PC-9 (cell line): ENCODE measurements around the gene RYR3. TPM values are rescaled to one million over a fixed set of nuclear protein-coding genes. Genes with fewer than 3 reads are reported as not detected.

Experiments
- BruUV-seq: library from RNA; stranded (reverse); fragments of 400-500 nt; replicated peaks from 2 replicates; lab custom pipeline; 2021; lab: Mats Ljungman, UMichigan
- CTCF ChIA-PET: fragments of 300-600 bp; sonication (Branson Sonifier 250); formaldehyde crosslinking; loops from one replicate; lab custom pipeline; 2022; ENCODE audit warnings: antibody characterized with exemption; lab: Charles Lee
- POLR2A ChIA-PET: fragments of 300-600 bp; sonication (Branson Sonifier 250); formaldehyde crosslinking; loops from one replicate; lab custom pipeline; 2022; ENCODE audit warnings: antibody characterized with exemption; ENCODE audit not compliant: unreplicated experiment; lab: Charles Lee
- DNase-seq, 2 experiments: peaks; one replicate each; pipeline versions ENCODE4 v3.0.0 to v3.0.0-alpha.2; 2015 to 2022; ENCODE audit warnings: mixed read lengths in 1 of 2
- H2AFZ ChIP-seq: fragments of 200-600 bp; sonication (generic); 2 replicates; pipeline ENCODE4 v1.8.1; 2017; ENCODE audit warnings: antibody characterized with exemption
- H3F3A ChIP-seq: fragments of 200-600 bp; sonication (generic); 2 replicates; pipeline ENCODE4 v1.8.1; 2017; ENCODE audit warnings: antibody characterized with exemption, mild to moderate bottlenecking, low read depth; ENCODE audit not compliant: insufficient read depth
- H3K27ac ChIP-seq: fragments of 200-600 bp; sonication (generic); 2 replicates; pipeline ENCODE4 v1.6.1; 2016; ENCODE audit warnings: mixed run types
- H3K27me3 ChIP-seq: fragments of 200-600 bp; sonication (generic); 2 replicates; pipeline ENCODE4 v1.6.1; 2016; ENCODE audit warnings: low read depth, mixed run types; ENCODE audit not compliant: insufficient read depth
- H3K36me3 ChIP-seq: fragments of 200-600 bp; sonication (generic); 2 replicates; pipeline ENCODE4 v1.6.1; 2016; ENCODE audit warnings: low read depth, mixed run types
- H3K4me1 ChIP-seq: fragments of 200-600 bp; sonication (generic); replicated peaks from 2 replicates; pipeline ENCODE4 v1.6.1; 2016; ENCODE audit warnings: mixed run types; ENCODE audit not compliant: insufficient read depth
- H3K4me2 ChIP-seq: fragments of 200-600 bp; sonication (generic); 2 replicates; pipeline ENCODE4 v1.6.1; 2017; ENCODE audit warnings: mixed run types
- H3K4me3 ChIP-seq: fragments of 200-600 bp; sonication (generic); 2 replicates; pipeline ENCODE4 v1.6.1; 2016; ENCODE audit warnings: mixed run types
- H3K79me2 ChIP-seq: fragments of 200-600 bp; sonication (generic); 2 replicates; pipeline ENCODE4 v1.6.1; 2017; ENCODE audit warnings: low read depth, mixed run types
- H3K9me2 ChIP-seq: fragments of 200-600 bp; sonication (generic); 2 replicates; pipeline ENCODE4 v1.8.1; 2017; ENCODE audit warnings: mild to moderate bottlenecking; ENCODE audit not compliant: insufficient read depth
- H3K9me3 ChIP-seq: fragments of 200-600 bp; sonication (generic); 2 replicates; pipeline ENCODE4 v1.8.1; 2016; ENCODE audit warnings: low read depth; ENCODE audit not compliant: insufficient read depth
- H4K20me1 ChIP-seq: fragments of 200-600 bp; sonication (generic); 2 replicates; pipeline ENCODE4 v1.8.1; 2017; ENCODE audit not compliant: insufficient read depth
- CTCF ChIP-seq: fragments of 200-600 bp; sonication (generic); conservative IDR thresholded peaks from 2 replicates; pipeline ENCODE4 v1.6.1; 2017; ENCODE audit warnings: mixed run types, antibody characterized with exemption, mild to moderate bottlenecking, moderate library complexity
- EZH2 ChIP-seq: fragments of 200-600 bp; sonication (generic); IDR thresholded peaks from 2 replicates; pipeline ENCODE4 v1.8.0; 2017; ENCODE audit warnings: antibody characterized with exemption, low read depth
- intact Hi-C: fragments of 100-400 bp; cut with micrococcal nuclease; formaldehyde crosslinking; loops from one replicate; pipeline ENCODE4 v1.10.0; 2022; ENCODE audit not compliant: unreplicated experiment
- total RNA-seq: library from RNA; stranded (reverse); gene quantifications from 2 replicates; pipeline ENCODE4 v1.2.3, GENCODE V29; 2021

The RYR3 gene
- total RNA-seq, 1 experiment from 2014 or later = 0.15 TPM

GRCh38 chr15:33442449-33442848, 131.7 kb downstream of the RYR3 start:
- ChIA-PET POLR2A (no interaction called here), CTCF (no interaction called here)
- no peak overlapping the region for H3K27ac ChIP-seq
- no peak for DNase-seq
- H3K4me1 ChIP-seq = no peaks in the 10 kb centered on the region
- H3K27me3 ChIP-seq = no peaks in the 10 kb centered on the region
- H2AFZ ChIP-seq = no peak overlapping the region
- no TSS peak for BruUV-seq
- no peak overlapping the region for H3K4me3 ChIP-seq
- no peaks in the 10 kb centered on the region for H3K79me2 ChIP-seq
- no peaks in the 10 kb centered on the region for H4K20me1 ChIP-seq
- H3K36me3 ChIP-seq = no peaks in the 10 kb centered on the region
- no peak overlapping the region for H3K4me2 ChIP-seq
- H3K9me2 ChIP-seq = no peaks in the 10 kb centered on the region
- no peaks in the 10 kb centered on the region for H3F3A ChIP-seq
- TF ChIP-seq CTCF = no peak
- no peak for TF ChIP-seq EZH2
- intact Hi-C loops = no loop called here
- no peaks in the 10 kb centered on the region for H3K9me3 ChIP-seq

DNA sequence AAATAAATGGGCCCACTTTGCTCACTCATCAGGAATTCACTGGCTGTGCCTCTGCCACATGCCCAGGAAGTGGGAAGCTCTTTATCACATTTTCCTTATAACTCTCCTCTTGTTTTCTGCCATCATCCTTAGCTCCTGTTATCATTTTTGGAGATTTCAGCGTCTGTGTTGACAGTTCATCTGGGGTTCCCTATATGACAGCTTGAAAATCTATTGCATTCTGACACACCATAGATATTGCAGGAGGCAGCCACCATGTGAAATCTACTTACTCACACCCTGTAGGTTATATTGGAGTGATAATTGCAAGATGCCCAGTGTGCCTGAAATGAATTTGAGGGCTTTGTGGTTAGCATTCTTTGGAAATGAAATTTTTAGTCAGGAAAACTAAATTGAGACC, 132.9 kb downstream of the RYR3 start:
- no peaks in the 10 kb centered on the region for H3K36me3 ChIP-seq
- no peak overlapping the region for H3K27ac ChIP-seq
- H3K4me1 ChIP-seq = peaks cover 10% of the 10 kb centered on the region
- H4K20me1 ChIP-seq = no peaks in the 10 kb centered on the region
- peaks cover 8% of the 10 kb centered on the region; the same call in 1 of the 2 replicates for H3F3A ChIP-seq
- no peaks in the 10 kb centered on the region for H3K9me3 ChIP-seq
- TF ChIP-seq EZH2 = no peak
- TF ChIP-seq CTCF = no peak
- intact Hi-C loops = no loop called here
- no peaks in the 10 kb centered on the region for H3K27me3 ChIP-seq
- H3K9me2 ChIP-seq = no peaks in the 10 kb centered on the region
- no TSS peak for BruUV-seq
- ChIA-PET CTCF (no interaction called here), POLR2A (no interaction called here)
- H3K4me3 ChIP-seq = no peak overlapping the region
- H3K4me2 ChIP-seq = no peak overlapping the region
- no peaks in the 10 kb centered on the region for H3K79me2 ChIP-seq
- DNase-seq = no peak
- H2AFZ ChIP-seq = no peak overlapping the region

DNA sequence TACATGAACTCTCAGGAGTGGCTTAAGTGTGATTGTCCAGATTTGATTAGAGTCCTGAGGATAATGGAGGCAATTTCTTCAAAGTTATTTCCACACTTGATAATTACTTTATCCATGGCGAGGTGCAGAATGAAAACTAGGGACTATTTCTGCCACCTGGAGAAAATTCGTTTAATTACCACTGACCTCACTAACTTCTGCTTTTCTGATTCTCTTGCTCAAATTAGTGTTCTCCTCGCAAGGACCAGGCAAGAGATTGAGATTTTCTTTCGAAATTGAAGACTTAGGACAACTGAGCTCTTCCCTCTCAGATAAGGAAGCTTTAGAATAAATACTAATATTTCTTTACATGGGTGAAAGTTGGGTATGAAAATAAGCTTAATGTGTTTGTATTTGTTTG, 135.2 kb downstream of the RYR3 start:
- H3K27ac ChIP-seq = no peak overlapping the region
- no peaks in the 10 kb centered on the region for H3K79me2 ChIP-seq
- no TSS peak for BruUV-seq
- no peaks in the 10 kb centered on the region for H3K9me3 ChIP-seq
- H3K27me3 ChIP-seq = no peaks in the 10 kb centered on the region
- peaks cover 9% of the 10 kb centered on the region; the same call in 1 of the 2 replicates for H3F3A ChIP-seq
- no peak overlapping the region for H2AFZ ChIP-seq
- H3K36me3 ChIP-seq = no peaks in the 10 kb centered on the region
- H3K4me1 ChIP-seq = peaks cover 21% of the 10 kb centered on the region
- CTCF ChIA-PET = no interaction called here
- intact Hi-C loops = loop anchor here (5.0 kb wide), 1 partner anchor 154 kb away; no protein-coding TSS in a partner anchor
- TF ChIP-seq CTCF (no peak), EZH2 (no peak)
- H4K20me1 ChIP-seq = no peaks in the 10 kb centered on the region
- H3K9me2 ChIP-seq = no peaks in the 10 kb centered on the region
- H3K4me3 ChIP-seq = no peak overlapping the region
- POLR2A ChIA-PET = no interaction called here
- H3K4me2 ChIP-seq = no peak overlapping the region
- no peak for DNase-seq
